Measurements from ENCODE around the gene H19. TPM values are rescaled to one million over a fixed set of nuclear protein-coding genes. Genes with fewer than 3 reads are reported as not detected.

Gene H19
- 1,000 to 10,000 TPM in 1 of 2 donors, 100 to 1,000 TPM in 1; 430 to 1,696 TPM for total RNA-seq
- long read RNA-seq, donor 1, transcript H19-203 (5 exons, 2,348 nt): major isoform, 86 of 114 reads
- long read RNA-seq, donor 1, transcript H19-202 (5 exons, 2,281 nt): minor isoform, 7 of 114 reads
- long read RNA-seq, donor 1, partial matches to known transcripts: 5 of 114 reads
- long read RNA-seq, donor 1, other reads (novel, unspliced or antisense): 5 of 114 reads
- long read RNA-seq, donor 2, transcript H19-203 (5 exons, 2,348 nt): major isoform, 17 of 23 reads
- long read RNA-seq, donor 2, partial matches to known transcripts: 1 of 23 reads
- long read RNA-seq, donor 2, other reads (novel, unspliced or antisense): 0 of 23 reads

- DNase-seq (ENCODE audit: low spot score): no peak
- intact Hi-C loops (cut with DNase I): no loop called here
These were observed at the start of gene H19 for GRCh38 chr11:1997755-1998154. Gene H19, minus strand, starts transcription at chr11:1997842.

DNA sequence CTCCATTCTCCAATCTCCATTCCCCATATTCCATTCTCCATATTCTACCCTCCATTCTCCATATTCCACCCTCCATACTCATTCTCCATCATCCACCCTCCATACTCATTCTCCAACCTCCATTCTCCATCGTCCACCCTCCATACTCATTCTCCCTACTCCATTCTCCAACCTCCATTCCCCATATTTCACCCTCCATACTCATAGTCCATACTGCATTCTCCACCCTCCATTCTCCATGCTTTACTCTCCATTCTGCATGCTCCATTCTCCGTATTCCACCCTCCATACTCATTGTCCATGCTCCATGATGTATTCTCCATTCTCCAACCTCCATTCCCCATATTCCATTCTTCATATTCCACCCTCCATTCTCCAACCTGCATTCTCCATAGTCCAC, 44.3 kb upstream of the H19 start:
- intact Hi-C loops (cut with DNase I): no loop called here
- no peak for DNase-seq (ENCODE audit: low spot score)

GRCh38 chr11:2041153-2041552, 43.5 kb upstream of the H19 start:
- intact Hi-C loops (cut with DNase I): no loop called here
- no peak for DNase-seq (ENCODE audit: low spot score)

GRCh38 chr11:2039198-2039759, 41.6 kb upstream of the H19 start:
- no peak for DNase-seq (ENCODE audit: low spot score)
- intact Hi-C loops (cut with DNase I): no loop called here

DNA sequence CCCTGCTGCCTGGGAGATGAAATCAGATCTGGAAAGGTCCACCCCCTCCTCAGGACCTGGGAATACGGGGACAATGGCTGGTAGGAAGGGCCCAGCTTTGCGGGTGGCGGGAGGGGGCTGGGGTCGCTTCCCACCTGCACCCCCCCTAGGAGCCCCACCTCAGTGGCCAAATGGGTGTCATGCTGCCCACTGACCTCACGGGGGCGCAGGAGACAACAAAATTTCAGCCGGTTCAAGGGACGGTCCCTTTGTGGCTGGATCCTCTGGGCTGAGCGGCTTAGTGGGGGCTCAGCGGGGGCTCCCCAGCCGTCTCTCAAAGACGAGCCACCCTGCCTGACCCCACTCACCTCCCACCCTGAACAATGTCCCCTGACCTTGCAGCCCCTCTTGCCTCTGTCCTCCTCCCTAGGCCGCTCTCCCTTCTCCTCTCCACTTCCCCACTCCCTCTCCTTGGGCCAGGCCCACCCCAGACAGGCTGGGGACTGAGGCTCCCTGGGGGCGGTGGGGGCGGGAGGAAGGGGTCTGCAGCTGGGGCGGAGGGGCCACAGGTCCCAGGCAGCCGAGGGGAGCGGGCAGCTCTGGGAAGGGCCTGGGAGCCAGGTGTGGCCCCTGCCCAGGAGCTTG, 39.3 kb upstream of the H19 start:
- intact Hi-C loops (cut with DNase I): no loop called here
- no peak for DNase-seq (ENCODE audit: low spot score)

- intact Hi-C loops (cut with DNase I): no loop called here
- no peak for DNase-seq (ENCODE audit: low spot score)
These were observed 37.7 kb upstream of the H19 start for GRCh38 chr11:2035382-2035781.

GRCh38 chr11:2031058-2031457, 33.4 kb upstream of the H19 start:
- intact Hi-C loops (cut with DNase I): no loop called here
- no peak for DNase-seq (ENCODE audit: low spot score)

- intact Hi-C loops (cut with DNase I): no loop called here
- DNase-seq (ENCODE audit: low spot score): no peak
These were observed 30.1 kb upstream of the H19 start for GRCh38 chr11:2027708-2028107.

GRCh38 chr11:2015025-2015424, 17.4 kb upstream of the H19 start:
- DNase-seq (ENCODE audit: low spot score): no peak
- intact Hi-C loops (cut with DNase I): no loop called here

- no peak for DNase-seq (ENCODE audit: low spot score)
- intact Hi-C loops (cut with DNase I): no loop called here
These were observed 14.8 kb upstream of the H19 start for GRCh38 chr11:2012440-2012839.

DNA sequence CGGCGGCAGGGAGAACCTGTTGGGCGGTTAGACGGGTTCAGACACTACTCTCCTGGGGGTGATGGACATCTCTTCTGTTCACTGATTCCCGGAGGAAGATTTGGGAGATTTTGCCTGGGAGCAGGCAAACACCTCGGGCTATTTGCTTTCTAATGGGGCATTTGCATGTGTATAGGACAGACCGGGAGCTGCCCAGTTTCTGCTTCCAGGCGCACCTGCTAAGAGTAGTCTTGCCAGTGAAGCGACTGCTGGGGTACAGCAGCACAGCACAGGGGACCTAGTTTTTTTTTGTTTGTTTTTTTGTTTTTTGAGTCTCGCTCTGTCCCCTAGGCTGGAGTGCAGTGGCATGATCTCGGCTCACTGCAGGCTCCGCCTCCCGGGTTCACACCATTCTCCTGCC, 6.8 kb upstream of the H19 start:
- DNase-seq (ENCODE audit: low spot score): no peak
- intact Hi-C loops (cut with DNase I): no loop called here

- no peak for DNase-seq (ENCODE audit: low spot score)
- intact Hi-C loops (cut with DNase I): no loop called here
These were observed 5.2 kb upstream of the H19 start for GRCh38 chr11:2002807-2003206.

DNA sequence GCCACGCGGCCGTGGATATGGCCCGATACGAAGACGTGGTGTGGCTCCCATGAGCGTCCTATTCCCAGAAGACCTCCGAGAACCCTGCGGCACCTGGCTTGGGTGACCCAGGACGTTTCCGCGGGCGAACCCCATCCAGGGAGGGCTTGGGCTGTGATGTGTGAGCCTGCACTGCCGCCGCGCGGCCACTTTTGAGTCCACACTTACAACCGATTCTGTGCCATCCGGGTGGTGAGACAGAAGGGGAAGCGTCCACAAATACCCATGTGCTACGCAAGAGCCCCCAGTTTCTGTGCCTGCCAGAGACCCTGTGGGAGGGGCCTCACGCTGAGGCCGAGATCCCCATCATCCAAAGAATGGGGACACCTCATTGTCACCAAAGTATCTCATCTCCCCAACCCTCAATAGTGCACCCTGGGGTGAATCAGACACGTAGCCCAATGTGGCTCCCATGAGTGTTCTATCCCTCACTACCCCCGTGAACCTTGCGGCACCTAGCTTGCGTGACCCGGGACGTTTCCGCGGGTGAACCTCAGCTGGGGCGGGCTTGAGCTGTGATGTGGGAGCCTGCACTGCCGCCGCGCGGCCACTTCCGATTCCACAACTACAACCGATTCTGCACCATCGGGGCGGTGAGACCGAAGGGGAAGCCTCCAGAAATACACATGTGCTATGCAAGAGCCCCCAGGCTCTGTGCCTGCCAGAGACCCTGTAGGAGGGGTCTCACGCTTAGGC, 4.6 kb upstream of the H19 start:
- intact Hi-C loops (cut with DNase I): no loop called here
- no peak for DNase-seq (ENCODE audit: low spot score)

DNA sequence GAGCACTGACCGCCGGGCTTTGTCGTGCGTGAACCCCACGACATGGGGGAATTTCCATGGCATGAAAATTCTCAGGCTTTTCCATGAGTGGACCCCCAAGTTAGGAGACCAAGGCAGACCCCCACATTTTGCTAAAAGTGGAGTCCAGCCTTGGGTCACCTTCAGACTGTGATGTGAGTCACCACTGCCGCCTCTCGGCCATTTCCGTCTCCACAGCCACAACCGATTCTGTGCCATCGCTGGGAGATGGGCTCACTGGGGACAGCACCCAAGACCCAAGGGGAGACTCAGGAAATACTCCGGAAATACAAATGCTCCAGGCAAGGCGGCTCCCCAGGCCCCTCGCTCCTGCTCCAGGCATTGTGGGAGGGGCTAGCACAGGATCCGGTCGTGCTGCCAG, 1.2 kb upstream of the H19 start:
- intact Hi-C loops (cut with DNase I): no loop called here
- no peak for DNase-seq (ENCODE audit: low spot score)

GRCh38 chr11:1998290-1998689, 648 bp upstream of the H19 start:
- DNase-seq (ENCODE audit: low spot score): no peak
- intact Hi-C loops (cut with DNase I): no loop called here

DNA sequence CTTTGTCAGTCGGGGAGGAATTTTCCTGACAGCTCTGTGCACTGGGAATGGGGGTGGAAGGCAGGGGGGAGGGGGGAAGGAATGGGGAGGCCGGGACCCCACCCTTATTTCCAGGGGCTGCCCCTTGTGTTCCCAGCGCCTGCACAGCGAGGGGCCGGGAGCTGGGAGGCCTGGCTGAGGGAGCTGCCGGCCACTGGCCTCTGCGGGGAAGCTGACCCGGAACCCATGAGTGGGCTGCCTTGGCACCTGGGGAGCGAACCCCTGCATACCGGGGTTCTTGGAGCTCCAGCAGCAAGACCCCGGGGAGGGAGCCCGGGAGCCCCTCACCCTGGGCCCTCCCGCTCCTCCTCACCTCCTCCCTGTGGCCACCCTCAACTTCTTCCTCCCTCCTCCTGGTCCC, 3.5 kb downstream of the H19 start:
- no peak for DNase-seq (ENCODE audit: low spot score)
- intact Hi-C loops (cut with DNase I): no loop called here

DNA sequence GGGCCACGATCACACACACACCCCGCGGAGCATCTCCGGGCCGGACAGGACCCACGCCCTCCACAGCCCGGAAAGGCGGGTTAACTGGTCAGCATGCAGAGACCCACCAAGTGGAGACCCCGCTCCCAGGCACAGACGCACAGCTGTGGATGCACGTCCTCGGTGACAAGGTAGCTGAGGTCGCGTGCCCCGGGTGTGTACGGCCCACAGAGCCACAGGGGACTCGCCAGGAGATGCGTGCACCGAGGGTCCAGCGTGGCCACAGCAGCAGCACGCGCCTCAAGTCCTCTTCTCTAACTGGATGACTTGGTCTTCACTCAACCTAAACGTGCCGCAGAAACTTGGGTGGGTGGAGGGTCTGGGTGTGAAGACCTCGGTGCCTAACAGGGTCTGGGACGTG, 5.5 kb downstream of the H19 start:
- peak; percentile 7 for DNase-seq (ENCODE audit: low spot score)
- intact Hi-C loops (cut with DNase I): no loop called here

DNA sequence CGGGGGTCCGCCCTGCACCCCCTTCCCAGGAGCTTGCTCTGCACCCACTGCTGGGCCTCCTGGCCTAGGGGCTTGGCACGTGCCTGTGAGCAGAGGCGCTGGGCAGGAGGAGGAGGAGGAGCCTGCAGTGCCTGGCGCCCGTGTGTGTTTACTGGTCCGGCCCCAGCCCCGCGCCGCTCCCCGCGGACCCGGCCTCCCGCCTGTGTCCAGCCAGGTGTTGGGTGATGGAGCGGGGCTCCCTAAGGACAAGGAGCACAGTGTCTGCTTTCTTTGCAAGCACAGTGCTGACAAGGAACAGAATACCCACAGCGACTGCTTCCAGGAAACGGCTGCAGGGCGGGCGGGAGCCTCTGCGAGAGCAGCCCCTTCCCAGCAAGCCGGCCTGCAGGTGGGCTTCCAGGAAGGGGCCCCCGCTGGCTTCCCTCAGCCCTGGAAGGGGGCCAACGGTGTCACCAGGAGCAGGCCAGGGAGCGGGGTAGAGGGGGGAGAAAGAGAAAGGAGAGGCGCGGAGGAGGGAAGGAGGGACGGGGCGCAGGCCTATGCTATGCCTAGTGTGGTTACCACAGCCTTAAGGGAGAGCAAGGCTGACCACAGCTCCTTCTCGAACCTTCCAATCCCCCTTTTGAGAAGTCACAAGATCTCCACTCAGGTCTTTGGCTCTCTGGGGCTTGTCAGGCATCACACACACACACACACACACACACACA, 6.6 kb downstream of the H19 start:
- intact Hi-C loops (cut with DNase I): no loop called here
- DNase-seq (ENCODE audit: low spot score): no peak

- no peak for DNase-seq (ENCODE audit: low spot score)
- intact Hi-C loops (cut with DNase I): no loop called here
These were observed 7.7 kb downstream of the H19 start for GRCh38 chr11:1989953-1990352.

Data from posterior vena cava (tissue), 2 donors.